GM19452 (cell line): Measurements from ENCODE around the gene ARL15.

Experiments used
- ATAC-seq: cut with Tn5 transposase; IDR thresholded peaks from one replicate; pipeline ENCODE4 v1.9.1; 2021; ENCODE audit not compliant: unreplicated experiment

Gene ARL15

DNA sequence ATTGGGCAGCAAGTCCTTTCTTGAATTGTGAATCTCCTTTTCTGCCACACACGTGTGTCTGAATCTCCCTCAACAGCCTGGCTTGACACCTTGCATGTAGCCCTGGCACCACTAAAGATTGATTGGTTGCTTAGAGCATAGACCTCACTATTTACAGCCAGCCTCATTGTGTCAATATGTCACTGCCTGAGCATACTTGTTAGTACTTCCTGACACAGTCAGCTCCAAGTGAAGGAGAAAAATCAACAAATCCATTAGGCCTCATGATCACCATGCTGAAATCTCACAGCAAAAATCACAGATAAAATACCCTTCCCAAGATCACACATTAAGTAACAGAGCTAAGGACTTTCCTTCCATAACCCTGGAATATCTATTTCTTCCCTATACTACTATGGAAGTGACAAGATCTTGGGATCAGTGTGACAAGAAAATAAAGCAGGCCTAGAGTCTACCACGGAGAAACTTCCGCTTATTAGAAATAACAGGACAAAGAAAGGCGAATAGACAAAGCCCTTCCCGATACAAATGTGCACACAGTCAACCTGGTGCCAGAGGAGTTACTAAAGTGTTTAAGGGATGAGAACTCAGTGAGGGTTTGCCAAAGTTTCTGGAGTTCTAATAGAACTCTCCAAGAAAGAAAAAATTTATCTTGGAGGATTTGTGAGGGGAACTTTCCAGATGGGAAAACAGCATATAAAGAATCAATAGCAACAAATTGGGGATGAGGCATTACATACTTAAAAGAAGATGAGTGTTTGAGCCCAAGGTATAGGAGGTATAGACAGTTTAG lies 5.6 kb upstream of the ARL15 start:
- ATAC-seq: no peak

DNA sequence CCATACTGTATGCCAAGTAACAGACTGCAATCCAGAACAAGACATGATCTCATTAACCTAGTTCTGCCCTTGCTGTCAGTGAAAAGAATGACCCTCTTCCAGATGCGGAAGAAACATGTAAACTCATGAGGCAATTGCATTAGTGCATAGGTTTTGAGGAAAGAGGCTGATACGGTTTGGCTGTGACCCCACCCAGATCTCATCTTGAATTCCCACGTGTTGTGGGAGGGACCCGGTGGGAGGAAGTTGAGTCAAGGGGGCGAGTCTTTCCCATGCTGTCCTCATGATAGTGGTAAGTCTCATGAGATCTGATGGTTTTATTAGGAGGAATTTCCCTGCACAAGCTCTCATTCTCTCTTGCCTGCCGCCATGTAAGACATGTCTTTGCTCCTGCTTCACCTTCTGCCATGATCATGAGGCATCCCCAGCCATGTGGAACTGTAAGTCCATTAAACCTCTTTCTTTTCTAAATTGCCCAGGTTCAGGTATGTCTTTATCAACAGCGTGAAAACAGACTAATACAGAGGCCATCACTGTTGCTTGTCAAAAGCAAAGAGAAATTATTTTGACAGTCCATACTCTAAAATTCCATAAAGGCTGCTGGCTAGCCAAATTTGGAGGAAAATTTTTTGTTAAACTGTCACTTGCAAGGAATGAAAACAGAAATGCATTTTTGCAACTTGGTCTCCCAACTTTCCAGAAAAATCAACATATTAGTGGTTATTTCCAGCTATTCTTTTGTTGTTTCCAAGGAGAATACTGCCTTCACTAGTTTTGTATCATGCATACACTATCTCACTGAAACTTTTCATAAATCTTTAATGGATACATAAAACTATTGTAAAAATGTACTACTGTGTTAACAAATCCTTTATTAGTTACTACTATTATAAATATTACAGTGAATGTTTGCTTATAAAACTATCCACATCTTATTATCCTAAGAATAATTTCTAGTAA lies 3.2 kb upstream of the ARL15 start:
- ATAC-seq: no peak

DNA sequence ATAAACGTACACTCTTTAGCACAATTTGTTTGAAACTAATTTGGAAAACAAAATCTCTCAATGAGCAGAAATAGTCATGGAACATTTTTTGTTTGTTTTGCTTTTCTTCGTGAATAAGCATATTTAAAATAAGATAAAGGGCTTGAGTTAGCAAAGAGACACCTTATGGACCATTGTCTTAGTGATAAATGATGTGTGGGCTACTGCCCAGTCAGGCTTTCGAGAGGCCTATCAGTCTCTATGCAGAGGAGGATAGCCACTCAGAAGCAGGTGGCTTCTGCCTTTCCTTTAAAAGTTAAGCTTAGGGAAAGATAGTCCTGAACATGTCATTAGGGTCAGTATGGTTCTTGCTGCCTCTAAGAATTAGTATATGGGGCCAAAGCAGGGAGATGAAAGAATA lies 2.1 kb upstream of the ARL15 start:
- ATAC-seq: no peak

DNA sequence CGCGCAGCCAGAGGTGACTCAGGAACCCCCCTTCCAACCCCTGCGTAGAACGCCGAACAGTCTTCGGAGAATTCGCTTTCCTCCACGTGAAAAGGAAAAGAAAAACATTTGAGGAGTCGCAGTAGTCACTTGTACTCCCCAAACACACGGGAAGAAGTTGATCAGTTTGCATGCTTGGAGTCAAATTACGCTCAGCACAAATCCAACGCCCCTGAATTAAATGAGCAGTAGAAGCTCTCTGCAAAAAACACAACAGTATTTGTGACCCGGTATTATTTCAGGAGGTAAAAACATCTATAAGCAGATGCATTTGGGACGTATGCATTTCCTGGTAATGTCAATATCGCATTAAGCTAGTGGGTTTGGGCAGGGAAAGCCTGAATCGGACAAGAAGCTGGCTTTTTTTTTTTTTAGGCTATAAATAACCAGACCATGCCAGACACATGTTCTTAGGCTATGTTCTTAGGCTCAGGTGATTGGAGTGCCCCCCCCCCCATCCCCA lies 854 bp upstream of the ARL15 start:
- ATAC-seq: no peak

DNA sequence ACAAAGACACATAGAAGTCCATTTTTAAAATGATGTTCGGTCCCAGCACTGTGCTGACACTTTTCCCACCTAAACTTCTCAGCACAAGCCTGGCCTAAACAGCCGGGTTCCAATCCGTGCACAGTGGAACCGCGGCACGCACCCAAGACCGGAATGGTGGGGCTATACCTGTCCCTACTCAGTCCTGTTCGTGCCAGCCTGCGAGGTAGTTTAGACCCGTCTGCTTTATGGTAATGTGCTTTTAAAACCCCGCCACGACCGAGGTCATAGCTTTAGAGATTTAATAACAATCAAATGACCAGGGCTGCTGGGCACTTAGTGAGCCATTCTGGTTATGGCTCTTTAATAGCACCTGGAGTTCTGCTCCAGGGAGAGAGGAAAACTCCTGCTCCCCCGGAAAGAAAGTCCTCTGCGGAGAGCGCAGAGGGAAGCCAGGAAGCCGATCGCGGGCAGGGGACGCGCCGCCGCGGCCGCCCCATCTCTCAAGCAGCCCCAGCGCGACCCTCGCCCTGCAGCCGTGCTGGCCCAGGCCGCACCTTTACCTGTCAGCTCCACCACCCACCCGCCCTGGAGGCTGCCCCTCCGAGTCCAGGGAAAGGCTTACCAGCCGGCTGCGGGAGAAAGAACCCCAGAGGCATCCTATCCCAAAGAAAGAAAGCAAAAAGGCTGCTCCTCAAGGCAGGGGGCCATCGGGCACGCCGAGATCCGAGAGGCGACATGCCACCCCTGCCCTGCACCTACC lies 511 bp downstream of the ARL15 start:
- ATAC-seq: peak; percentile 32

DNA sequence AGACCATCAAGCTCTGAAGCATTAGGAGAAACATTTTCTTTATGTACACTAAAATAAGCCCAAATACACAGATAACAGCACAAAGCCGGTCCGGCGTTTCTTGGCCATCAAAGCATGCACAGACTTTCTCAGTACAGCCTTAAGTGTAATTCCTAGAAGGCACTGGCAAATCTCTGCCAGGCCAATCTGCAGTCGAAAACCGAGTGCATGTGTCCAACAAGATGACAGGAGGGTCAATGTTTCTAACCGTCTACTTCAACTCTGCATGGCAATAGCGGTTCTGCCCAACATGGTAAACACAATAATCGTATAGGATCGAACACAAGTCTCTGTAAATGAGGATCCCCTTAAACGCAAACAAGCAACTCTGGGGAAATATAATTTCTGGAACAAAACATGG lies 1.1 kb downstream of the ARL15 start:
- ATAC-seq: no peak

DNA sequence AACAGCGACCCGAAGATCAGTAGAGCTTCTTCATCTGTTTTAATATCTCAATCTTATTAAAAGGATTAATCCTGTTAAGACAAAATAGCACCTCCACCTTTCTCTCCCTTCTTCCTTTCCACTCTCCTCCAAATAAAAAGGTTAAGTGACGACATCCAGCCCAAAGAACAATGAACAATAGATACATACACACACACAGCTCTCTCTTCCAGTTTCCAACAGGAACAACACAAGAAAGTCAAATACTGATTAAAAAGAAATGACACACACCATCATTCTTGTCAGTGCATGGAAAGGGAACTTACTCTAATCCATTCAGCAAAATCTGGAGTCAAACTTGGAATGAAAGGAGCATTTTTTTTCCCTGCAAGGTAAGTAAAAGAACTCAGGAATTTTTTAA lies 2.8 kb downstream of the ARL15 start:
- no peak for ATAC-seq

DNA sequence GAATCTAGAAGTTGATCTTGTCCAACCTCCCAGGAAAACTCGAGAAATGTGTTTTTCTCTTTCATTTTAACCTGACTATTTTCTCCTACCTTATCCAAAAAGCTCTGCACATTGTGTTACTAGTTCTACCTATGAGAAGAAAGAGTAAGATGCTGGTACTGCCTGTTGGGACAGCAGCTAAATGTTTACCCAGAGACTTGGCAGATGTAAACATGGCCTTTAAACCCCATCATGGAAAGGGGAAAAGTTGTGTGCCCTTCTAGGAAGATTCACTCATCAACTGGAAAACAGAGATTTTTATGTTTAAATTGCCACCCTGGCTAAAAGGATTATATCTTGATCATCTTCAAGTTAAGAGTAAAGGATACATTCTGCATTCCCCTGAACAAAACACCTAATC lies 3.5 kb downstream of the ARL15 start:
- ATAC-seq: no peak

DNA sequence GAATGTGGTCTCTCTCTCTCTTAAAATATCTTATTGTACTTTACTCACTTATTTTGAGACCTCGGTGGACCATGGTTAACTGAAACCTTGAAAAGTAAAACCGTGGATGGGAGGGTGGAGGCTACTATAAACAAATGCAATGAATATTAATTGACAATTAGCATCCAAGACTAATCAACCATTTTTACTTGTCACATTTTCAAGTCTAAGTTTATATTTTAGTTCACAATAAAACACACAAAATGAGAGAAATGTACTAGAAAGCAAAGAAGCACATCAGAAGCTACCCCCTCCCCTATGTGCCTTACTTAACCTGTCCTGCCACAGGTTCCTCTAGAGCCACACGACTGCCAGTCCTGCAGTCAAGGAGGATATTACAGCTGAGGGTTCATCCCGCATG lies 4.6 kb downstream of the ARL15 start:
- ATAC-seq: no peak

DNA sequence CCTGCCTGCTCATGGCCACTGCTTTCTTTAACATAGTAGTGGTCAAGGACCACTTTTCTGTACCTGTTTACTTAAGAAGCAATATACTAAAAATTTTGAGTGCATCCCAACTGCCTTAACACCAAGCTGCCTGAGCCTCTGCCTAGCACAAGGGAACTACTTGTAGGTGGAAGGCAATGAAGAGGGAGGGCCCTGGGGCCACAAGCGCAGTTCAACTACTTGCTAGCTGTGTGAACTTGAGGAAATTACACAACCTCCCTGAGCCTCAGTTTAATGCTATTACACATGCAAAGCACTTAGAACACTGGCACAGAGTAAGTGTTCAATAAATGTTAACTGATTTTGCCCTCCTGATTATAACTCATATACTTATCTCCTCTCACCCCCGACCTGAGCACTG lies 6.3 kb downstream of the ARL15 start:
- no peak for ATAC-seq

DNA sequence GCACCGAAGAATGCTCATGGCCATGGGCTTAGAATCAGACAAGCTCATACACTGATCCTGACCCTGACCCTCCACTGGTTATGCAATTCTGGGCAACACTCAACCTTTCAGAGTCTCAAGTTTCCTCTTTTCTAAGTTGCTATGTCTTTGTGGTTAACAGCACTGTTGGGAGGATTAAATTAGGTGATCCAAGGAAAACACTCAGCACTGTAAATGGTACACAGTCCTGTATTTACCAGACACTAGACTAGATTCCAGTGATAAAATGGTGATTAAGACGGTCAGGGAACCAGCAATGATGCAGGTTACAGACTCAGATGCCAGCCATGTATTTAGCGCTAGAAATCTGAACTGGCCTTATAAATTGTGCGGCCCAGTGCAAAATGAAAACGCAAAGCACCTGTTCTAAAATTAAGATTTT lies 8.1 kb downstream of the ARL15 start:
- ATAC-seq: no peak

DNA sequence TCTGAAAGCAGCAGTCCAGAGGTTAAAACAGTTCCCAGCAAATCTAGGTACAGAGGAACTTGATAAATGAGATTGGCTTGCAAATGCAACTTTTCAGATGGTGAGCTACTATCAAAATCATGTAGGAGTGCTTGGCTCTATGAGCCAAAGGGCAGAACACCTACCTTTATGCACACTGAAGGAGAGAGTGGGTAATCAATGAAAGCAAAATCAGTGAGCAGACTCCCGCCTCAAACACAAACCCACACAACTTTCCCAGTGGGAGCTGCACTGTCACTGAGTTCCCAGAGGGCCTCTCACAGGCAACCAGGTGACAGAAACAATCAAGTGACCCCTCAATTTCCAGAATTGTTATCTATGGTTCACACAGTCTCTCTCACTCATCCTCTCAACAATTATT lies 8.5 kb downstream of the ARL15 start:
- no peak for ATAC-seq

DNA sequence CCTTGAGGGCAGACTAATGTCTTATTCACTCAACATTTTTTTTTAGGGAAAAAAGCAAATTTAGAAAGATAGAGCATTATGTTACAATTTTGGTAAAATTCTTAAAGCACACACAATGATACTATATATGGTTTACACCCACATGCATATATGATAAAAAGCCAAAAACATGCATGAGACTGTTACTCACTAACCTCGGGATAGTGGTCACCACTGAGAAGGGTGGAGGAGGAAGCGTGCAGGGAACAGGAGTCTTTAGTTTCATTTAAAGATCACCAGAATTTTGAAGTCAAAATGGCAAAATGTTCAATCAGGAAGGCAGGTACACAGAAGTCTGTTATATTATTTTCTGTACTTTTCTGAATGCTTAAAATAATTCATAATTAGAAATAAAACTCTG lies 9.2 kb downstream of the ARL15 start:
- ATAC-seq: no peak

DNA sequence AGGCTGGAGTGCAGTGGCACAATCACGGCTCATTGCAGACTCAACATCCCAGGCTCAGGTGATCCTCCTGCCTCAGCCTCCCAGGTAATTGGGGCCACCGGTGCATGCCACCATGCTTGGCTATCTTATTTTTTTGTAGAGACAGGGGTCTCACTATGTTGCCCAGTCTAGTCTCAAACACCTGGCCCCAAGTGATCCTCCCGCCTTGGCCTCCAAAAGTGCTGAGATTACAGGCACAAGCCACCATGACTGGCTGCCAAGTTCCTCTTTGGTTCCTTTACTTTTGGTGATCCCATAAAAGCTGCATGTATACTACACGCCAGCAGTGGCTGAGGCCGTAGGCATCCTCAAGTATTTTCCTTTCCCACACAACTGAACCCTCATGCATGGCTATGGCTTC lies 11.4 kb downstream of the ARL15 start:
- ATAC-seq: no peak

DNA sequence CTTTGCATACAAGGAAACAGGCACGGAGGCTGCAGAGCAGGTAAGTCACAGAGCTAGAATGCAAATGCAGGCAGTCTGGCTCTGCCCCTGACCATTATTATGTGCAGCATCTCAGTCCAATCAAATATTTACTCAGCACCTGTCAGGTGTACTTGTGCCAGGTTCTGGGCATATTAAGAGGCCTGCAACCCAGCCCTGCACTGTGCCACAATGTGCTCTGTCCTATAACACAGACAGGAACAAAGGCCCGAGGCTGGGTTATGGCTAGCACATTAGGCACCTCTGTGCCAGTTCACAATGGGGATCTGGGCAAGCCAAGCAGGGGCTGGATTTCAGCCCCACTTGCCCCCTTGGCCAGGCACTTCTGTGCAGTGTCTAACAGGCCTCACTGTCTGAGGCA lies 14.0 kb downstream of the ARL15 start:
- no peak for ATAC-seq

DNA sequence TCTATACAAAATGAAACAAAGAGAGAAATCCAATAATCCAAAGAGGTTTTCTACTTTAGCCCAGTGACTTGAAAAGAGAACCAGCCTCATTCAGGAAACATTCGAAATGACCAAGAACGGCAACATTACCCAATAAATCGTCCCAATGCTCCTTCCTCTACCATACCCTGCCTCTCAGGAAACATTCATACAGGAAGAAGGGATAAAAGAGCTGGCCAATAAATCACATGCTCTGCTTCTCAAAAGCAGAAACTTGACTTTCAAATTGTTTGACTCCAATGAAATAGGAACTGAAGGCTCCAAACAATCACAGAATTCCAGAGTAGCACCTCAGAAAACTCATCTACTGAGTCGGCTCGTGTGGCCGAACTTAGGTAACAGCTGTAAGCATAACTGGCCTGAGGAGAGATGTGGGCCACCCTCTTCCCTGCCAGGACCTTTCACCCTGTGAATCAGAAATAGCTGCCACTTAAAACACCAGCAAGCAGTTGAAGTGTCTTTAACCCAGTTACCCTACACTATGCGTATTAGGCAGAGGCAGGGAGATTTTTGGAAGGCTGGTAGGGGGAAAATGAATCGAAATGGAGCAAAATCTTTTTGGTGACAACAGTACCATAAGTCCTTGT lies 14.6 kb downstream of the ARL15 start:
- ATAC-seq: no peak

DNA sequence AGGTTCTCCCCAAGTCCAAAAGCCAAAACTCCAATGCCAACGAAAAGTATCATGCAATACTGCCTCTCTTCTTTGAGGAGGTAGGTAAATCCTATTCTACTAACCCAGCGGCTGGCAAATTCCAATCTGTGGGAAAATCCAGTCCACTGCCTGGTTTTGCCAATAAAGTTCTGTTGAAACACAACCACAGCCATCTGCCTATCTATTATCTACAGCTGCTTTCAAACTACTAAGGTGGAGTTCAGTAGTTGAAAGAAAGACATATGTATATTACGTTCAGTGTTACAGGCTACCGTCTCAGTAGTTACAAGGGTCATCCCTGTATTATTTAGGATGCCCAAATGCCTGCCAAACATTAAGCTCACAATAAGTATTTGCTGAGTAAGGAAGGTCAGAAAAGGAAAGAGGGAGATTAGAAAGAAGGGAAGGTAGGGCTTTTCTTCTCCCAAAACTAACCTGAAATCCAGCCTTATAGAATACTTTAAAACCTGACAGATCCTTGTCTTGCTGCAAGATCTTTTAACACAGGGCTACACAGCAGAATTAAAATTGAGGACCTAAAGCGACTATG lies 16.2 kb downstream of the ARL15 start:
- no peak for ATAC-seq

DNA sequence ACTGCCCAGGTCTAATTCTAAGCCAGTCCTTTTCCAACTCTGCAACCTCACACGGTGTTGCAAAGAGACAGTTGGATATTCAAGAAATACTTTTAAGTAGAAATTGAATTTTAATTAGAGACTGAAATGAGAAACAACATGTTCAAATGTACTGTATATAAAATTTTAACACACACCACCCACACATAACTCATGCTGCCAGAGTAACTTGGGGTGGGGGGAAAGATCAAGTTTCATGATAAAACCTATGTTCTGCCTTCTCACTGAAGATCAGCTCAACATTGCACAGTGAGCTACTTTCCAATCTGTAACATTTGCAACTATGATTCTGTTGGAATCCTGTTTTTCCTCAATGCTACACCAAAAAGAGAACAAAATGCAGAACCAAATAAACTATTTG lies 17.5 kb downstream of the ARL15 start:
- no peak for ATAC-seq

DNA sequence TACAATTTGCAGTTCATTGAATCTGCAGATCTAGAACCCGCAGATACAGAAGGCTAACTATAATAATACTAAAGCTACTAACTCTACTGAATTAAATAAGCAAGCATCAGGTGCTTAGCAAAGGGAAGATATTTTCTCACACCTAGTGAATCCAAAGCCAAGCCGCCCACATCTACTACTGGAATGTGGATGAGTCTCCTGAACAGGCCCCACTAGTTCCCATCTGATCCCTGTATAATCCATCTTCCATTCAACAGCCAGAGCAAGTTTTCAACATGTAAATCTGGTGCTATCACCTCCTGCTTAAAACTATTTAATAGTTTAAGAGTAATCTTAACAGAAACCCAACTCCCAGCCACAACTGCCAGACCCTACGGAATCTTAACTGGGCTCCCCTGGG lies 18.9 kb downstream of the ARL15 start:
- no peak for ATAC-seq

DNA sequence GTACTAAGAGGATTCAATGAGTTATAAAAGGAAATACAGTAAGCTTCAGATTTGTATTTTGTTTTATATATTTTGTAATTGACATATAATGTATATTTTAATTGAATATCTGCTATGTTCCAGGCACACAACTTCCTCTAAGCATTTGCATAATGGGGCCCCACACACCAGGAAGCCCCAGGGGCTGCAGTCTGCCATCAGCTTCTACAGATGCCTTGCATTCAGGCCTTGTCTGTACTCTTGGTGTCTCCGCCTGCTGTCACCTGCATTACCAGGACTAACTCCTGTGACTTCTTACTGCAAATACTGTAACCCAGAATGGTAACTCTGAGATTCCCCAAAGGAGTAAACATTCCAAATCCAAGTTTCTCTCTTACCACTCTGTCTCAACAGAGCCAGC lies 20.6 kb downstream of the ARL15 start:
- no peak for ATAC-seq
